HG03108 (cell line): ENCODE results near the gene BICRA.
A peak's percentile ranks its signal among the peaks of the same experiment; 100 is the strongest.

Source experiments
- ATAC-seq: cut with Tn5 transposase; IDR thresholded peaks from one replicate; pipeline ENCODE4 v1.9.1; 2021; ENCODE audit warnings: moderate library complexity; ENCODE audit not compliant: unreplicated experiment

Gene BICRA

GRCh38 chr19:47600246-47601179, 8.4 kb upstream of the BICRA start:
- peak; percentile 92 for ATAC-seq

GRCh38 chr19:47601180-47601904, 7.6 kb upstream of the BICRA start:
- no peak for ATAC-seq

- no peak for ATAC-seq
Measured at GRCh38 chr19:47603706-47604565, 5.0 kb upstream of the BICRA start.

- no peak for ATAC-seq
Measured at GRCh38 chr19:47607564-47608073, 1.3 kb upstream of the BICRA start.

- ATAC-seq, result peak; percentile 77
Measured at GRCh38 chr19:47608074-47608918, 638 bp upstream of the BICRA start.

- ATAC-seq, result no peak
Measured at GRCh38 chr19:47609906-47610894, 1.3 kb downstream of the BICRA start.

GRCh38 chr19:47610902-47611301, 2.0 kb downstream of the BICRA start:
- no peak for ATAC-seq

- ATAC-seq, result no peak
Measured at GRCh38 chr19:47613165-47614020, 4.5 kb downstream of the BICRA start.

- ATAC-seq, result no peak
Measured at GRCh38 chr19:47614021-47614295, 5.0 kb downstream of the BICRA start.

- ATAC-seq, result no peak
Measured at GRCh38 chr19:47614559-47614958, 5.6 kb downstream of the BICRA start.

- ATAC-seq, result no peak
Measured at GRCh38 chr19:47615230-47615629, 6.3 kb downstream of the BICRA start.

GRCh38 chr19:47615714-47616113, 6.8 kb downstream of the BICRA start:
- no peak for ATAC-seq

- ATAC-seq, result no peak
Measured at GRCh38 chr19:47618771-47619170, 9.8 kb downstream of the BICRA start.

- no peak for ATAC-seq
Measured at GRCh38 chr19:47619763-47620162, 10.8 kb downstream of the BICRA start.

- no peak for ATAC-seq
Measured at GRCh38 chr19:47623151-47623920, 14.4 kb downstream of the BICRA start.

GRCh38 chr19:47623921-47624391, 15.0 kb downstream of the BICRA start:
- ATAC-seq, result no peak

GRCh38 chr19:47625650-47626049, 16.7 kb downstream of the BICRA start:
- ATAC-seq, result no peak
